Suprapubic skin (tissue), 4 donors: Measurements from ENCODE around the gene MINK1.

Source experiments
- CTCF ChIP-seq, 2 donors: fragments of 200-600 bp in 1 of 2; fragments of 450-650 bp in 1 of 2; sonication (generic) in 1 of 2; IDR thresholded peaks; one replicate each; pipeline ENCODE4 v1.5.1; 2016 to 2019; ENCODE audit warnings: antibody characterized with exemption in 2 of 2, mild to moderate bottlenecking in 1 of 2, moderate library complexity in 1 of 2
- POLR2A ChIP-seq, 2 donors: fragments of 450-650 bp; IDR thresholded peaks; one replicate each; pipeline ENCODE4 v1.6.1; 2017; ENCODE audit warnings: antibody characterized with exemption in 2 of 2, mild to moderate bottlenecking in 2 of 2, moderate library complexity in 2 of 2
- POLR2AphosphoS5 ChIP-seq, 3 donors: sonication (generic); formaldehyde crosslinking; IDR thresholded peaks; one replicate each; pipeline ENCODE4 v1.6.1; 2017; ENCODE audit warnings: antibody characterized with exemption in 3 of 3

DNA sequence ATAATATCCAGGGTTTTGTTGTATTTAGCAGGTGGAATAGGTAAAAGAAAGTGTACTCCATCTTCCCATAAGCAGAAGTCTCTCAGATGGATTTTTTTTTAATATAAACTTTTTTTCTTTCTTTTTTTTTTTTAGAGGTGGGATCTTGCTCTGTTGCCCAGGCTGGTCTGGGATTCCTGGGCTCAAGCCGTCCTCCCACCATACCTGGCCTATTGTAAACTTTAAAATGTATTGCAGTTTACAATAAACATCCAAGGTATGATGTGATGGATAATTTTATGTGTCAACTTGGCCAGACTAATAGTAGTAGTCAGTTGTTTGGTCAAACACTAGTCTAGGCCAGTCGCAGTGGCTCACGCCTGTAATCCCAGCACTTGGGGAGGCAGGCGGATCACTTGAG lies 88.2 kb downstream of the MINK1 start:
- TF ChIP-seq CTCF (IDR thresholded peaks at IDR 0.05), result no peak
- TF ChIP-seq POLR2AphosphoS5 (IDR thresholded peaks at IDR 0.05), result no peak
- TF ChIP-seq POLR2A (IDR thresholded peaks at IDR 0.05), result no peak
